Spleen (tissue), 7 donors: ENCODE results near the gene PTPN2.

Source experiments
- CTCF ChIP-seq, 11 experiments: fragments of 200-600 bp in 7 of 11; fragments of 450-650 bp in 4 of 11; sonication (generic) in 4 of 11; IDR thresholded peaks in 8 of 11; conservative IDR thresholded peaks in 3 of 11; 1 replicate in 7 of 11; 2 replicates in 4 of 11; pipeline versions ENCODE4 v1.4.0 to v1.8.0; 2016 to 2021; ENCODE audit warnings: antibody characterized with exemption in 11 of 11, inconsistent platforms in 4 of 11, mild to moderate bottlenecking in 1 of 11
- POLR2AphosphoS5 ChIP-seq, 3 donors: sonication (generic); formaldehyde crosslinking; IDR thresholded peaks; one replicate each; pipeline ENCODE4 v1.5.1; 2017; ENCODE audit warnings: antibody characterized with exemption in 3 of 3
- donor health status: DM: no; HTN: no; CAD: no; lungs with moderate emphysema.
- donor health status: DM: no; HTN: no; CAD: no.
- donor health status: DM: no; HTN: no; CAD: no.

- TF ChIP-seq POLR2AphosphoS5 (IDR thresholded peaks at IDR 0.05) (no peak), CTCF (IDR thresholded peaks at IDR 0.05 in 8 of 11, conservative IDR thresholded peaks at IDR 0.05 in 3 of 11) (no peak)
Observed at GRCh38 chr18:12791610-12792009, 92.4 kb downstream of the PTPN2 start.
